GM19240 (cell line): ENCODE results near the gene TDRD7.

Experiments
- DNase-seq: peaks from one replicate; pipeline ENCODE4 v3.0.0; 2011; ENCODE audit warnings: low spot score; ENCODE audit not compliant: insufficient read length

TDRD7 gene

DNA sequence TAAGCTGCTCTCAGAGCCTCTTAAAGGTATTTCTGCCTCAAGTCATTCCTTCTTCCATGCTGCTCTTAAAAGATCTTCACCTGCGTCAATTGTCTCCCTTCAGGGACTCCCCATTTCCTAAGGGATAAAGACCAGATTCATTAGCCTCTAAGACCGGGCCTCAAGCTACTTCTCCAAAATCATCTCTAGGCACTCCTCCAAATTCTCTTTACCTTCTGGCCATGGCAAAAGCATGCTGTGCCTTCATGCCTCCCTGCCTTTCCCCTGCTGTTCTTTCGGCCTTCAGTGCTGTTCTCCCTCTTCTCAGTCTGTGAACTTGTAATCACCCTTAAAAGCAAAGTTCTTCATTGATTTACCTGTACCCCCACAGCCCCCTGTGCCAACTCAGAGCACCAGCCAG is 93.9 kb downstream of the TDRD7 start:
- DNase-seq = no peak

DNA sequence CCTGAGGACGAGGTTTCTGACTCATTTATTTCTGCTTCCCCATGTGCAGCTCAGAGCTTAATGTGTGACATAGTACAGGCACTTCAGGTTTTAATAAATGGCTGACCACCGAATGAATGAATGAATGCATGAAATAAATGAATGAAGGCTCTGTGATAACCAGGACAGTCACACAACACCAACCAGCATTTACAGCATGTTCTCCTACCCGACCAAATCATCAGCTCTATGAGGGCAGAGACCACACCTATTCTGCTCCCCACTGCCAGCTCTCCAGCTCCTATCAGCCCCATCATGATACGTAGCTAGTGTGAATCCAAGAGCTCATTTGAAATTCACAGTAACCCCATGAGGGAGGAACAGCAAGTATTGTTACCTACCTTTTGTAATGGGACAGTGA is 94.4 kb downstream of the TDRD7 start:
- DNase-seq = no peak

DNA sequence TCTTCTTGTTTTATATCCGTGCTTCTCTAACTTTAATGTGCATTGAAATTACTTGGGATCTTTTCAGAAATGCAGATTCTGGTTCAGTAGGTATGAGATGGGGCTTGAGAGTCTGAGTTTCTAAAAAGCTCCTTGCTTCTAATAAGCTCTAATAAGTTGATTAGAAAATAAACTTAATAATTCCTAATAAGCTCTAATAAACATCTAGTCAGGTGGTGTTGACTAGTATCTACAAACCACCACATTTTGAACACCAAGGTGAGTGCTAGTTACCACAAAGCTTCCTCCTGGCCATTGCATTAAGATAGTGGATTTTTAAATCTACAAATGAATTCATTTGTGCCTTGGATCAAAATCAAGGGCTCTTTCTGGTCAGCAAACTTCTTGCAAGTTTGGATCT is 94.9 kb downstream of the TDRD7 start:
- DNase-seq = no peak

DNA sequence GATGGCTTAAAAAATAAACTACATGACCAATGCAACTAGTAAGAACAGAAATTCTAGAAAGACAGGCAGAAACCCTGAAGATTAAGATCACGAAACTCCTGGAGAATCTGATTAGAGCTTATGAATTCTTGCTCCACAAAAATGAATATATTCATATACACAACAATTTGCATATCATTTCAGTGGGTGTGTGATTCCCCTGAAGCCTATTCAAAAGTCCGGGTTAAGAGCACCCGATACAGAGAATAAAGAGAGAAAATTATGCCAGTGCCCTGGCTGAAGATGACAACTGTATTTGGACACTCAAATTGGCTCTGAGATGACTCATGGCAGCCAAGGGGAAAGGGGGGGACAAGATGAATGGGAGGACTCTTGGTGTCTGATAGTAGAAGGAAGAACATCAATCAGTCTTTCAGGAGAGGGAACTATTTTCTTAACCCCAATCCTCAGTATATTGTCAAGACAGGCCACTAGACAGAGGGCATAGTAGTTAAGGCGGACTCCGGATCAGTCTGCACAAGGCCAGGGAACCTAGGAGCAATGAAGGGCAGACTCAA is 95.6 kb downstream of the TDRD7 start:
- DNase-seq = no peak

DNA sequence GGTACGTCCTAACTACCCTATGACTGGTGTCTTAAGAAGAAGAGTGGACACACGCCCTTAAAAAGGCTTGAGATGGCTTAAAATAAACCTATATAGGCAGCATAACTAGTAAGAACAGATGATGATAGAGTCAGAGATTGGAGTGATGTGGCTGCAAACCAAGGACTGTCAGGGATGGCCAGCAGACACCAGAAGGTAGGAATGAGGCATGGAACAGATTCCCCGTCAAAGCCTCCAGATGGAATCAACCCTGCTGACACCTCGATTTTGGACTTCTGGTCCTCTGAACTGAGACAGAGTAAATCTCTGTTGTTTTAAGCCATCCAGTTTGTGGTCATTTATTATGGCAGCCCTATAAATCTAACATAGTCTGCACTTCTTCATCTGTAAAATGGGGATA is 97.0 kb downstream of the TDRD7 start:
- DNase-seq = no peak

DNA sequence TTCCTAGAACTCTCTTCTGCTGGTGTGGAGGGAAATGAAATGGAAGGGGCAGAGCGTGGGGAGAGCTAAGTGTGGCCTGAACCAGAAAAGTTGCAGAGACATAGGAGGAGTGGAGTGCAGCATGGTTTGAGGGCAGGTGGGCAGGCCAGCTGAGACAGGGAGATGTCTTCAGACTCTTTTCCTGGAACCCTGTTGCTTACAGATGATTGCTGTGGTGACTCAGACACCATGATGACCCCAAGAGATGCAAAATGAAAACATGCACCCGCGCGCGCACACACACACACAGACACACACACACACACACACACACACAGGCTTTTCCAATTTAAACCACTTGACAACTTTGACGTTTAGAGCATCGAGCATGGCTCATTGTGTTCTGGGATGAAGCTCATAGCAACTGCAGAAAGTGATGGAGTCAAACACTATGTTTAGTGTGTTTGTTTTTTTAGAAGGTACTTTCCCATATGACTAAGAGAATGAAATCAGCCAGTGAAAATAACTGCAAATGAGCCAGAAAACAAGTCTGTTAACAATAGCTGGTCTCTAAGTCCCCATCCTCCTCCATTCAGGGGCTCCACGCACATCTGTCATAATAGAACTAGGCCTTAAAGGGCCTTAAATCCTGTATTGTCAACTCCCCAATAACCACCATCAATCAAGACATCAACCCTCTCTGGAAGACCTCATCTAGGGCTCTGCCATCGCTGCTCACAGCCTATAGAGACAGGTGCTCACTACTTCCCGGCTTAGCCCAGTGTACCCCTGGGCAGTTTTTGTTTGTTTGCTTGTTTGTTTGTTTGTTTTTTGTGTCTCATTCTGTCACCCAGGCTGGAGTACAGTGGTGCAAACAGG is 99.1 kb downstream of the TDRD7 start:
- no peak for DNase-seq

DNA sequence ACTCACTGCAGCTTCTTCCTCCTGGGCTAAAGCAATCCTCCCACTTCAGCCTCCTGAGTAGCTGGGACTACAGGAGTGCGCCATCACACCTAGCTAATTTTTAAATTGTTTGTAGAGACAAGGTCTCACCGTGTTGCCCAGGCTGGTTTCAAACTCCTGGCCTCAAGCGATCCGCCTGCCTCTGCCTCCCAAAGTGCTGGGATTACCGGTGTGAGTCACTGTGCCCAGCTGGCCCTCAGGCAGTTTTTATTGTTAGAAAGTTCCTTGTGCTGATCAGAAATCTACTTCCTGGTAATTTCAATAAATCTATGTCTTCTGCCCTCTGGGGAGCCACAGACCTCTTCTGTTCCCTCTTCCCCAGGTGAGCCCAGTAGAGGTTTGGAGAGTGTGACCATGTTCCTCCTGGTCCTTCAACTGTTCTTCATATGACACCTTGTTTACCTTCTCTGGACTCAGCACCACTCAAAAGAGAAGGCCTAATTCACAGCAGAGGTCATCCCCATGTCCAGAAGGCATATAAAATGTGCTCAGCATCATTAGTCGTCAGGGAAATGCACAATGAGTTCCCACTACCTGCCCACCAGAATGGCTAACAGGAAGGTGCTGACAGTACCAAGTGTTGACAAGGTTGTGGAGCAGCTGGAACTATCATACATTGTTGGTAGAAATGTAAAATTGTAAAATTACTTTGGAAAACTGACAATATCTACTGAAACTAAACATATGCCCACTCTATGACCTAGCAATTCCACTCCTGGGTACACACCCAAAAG is 99.9 kb downstream of the TDRD7 start:
- no peak for DNase-seq

DNA sequence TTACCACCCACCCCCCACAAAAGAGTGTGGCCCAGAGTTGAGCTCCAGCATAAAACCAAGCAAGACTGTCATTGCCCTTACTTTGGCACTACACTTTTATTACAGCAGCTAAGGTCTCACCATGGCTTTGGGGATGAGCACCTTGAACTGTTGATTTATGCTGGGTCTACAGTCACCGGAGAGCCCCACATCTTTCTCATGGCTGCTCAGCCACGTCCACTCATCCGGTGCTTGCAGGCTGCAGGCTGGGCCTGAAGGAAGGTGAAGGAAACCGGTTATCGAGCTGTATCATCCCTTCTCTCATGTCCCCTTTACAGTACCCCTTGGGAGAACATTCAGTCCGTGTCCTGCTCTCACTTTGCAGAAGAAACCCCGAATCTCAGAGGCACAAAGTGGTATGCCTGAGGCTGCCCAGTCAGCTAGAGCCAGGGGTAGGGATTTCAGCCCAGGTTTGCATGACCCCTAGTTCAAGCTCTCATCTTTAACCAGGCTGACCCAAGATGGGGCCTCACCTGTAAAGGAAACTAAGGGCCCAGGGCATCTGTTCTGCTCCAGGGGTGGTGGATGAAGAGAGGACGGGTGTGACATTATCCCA is 101.2 kb downstream of the TDRD7 start:
- no peak for DNase-seq

DNA sequence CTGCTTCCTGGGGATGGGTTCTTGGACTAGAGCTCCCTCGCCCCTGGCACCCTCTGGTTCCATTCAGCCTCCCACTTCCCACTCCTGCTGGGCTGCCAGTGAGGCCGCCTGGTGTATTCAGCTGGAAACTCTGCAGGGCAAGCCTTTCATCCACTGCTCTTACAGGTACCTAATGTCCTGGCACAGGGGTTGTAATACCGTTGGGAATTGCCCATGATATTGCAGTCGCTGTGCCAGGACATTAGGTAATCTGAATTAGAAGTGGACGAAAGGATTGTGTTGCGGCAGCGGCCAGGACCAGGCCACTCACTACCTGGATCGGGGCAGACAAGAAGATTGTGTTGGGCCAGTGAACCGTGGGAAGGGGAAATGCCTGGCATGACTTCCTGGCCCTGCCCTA is 102.6 kb downstream of the TDRD7 start:
- DNase-seq = no peak

DNA sequence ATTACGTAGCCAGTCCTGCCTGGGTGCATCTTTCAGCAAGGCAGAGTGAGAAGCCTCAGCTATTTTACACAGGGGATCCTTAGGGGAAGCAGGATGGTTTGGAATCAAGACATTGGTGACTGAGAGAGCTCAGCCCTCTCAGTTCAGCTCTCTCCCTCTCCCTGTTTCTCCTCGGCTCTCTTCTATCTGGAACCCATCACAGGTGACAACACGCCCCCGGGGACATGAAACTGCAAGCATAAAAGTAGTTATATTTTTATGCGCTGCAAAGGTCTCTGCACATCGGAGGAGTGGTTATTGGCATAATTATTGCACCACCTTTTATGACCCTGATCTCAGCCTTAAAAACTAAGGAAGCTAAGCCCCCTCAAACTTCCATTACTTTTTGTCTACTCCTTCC is 103.8 kb downstream of the TDRD7 start:
- DNase-seq = no peak

DNA sequence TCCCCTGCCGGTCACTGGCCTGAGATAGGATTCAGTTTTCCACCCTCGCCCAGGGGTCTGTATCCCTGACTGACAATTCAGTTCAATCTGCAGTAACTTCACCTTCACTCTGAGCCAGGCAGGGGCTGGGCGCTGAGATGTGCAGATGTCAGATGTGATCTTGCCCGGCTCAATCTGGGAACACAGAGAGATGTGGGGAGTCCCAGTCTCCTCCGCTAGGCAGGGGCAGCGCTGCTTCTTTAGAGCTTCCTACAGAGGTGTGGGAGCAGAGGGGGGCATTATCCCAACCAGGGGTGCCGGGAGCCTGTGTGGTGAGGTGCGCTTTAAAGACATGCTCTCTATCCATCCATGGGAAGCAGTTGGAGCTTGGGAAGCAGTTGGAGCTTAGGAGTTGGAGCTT is 104.2 kb downstream of the TDRD7 start:
- no peak for DNase-seq

DNA sequence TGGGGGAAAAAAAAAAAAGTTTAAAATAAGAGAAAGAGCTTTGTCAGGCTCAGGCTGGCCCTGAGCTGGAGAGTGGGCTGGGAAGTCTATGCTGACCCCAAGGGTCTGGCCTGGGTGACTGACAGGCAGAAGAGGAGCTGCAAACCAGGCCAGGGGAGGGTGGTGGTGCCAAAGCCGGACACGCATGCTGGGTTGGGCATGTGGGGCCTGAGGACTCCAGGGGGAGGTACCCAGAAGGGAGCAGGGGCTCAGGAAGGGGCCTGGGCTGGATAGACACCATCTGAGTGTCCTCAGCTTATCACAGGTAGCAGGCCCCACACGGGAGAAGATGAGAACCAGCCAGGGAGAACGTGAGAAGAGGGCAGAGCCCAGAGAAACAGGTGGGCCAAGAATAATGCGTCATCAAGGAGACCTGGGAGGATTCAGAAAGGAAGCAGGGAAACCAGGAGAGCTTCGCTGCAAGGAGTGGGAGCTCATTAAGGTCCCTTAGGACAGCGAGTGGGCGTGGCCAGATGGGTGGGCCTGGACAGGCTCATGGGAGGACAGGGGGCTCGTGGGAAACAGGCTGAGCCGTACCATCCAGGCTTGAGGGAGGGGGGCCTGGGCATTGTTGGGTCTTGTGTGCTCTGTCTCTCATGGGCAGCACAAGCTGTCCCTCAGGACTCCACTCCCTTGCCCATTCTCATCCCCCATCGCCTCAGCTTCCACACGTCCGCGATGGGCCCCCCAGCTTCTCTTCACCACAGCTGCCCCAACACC is 105.6 kb downstream of the TDRD7 start:
- no peak for DNase-seq

DNA sequence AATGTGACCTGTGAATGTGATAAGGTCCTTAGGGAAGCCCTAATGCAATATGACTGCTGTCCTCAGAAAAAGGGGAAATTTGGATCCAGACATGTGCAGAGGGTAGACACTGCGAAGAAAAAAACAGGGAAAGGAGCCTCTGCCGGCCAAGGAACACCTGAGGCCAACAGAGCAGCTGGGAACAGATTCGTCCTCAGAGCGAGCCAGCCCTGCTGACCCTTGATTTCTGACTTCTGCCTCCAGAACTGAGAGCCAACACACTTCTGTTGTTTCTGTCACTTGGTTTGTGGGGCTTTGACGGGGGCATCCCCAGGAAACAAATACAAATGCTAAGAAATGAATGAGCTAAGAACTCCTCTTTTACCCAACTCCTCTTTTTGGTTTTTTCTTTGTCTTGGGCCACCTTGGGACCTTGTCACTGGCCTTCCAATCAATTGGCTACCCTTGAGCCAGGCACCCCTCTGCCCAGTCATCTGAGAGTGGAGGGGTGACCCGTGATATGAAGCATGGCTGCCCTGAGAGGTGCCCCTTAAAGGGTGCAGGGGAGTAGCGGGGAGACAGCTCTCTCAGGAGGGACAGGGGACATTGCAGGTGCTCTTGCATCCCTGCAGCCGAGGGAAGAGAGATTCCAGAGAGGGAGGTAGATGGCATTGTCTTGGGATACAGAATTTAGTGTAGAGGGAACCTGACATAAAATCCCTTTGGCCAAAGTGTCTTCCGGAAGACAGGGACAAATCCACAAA is 106.4 kb downstream of the TDRD7 start:
- DNase-seq = no peak

DNA sequence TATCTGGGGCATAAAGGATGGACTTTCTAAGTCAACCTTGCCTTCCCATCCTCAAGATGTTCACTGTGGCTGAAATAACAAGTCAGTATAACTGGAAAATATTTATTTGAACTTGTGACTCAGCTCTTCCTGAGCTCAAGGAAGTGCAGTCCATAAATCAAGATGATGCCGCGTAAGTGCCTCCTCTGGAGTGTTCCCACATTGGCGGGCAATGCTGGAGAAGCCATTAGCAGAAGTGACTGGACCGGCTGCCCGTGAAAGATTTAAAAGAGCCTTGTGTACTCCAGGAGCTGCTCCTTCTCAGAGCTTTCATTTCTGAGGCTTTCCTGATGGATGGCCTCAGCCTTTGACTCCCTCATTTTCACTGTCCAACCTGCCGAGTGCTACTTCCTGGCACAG is 107.0 kb downstream of the TDRD7 start:
- DNase-seq = no peak

DNA sequence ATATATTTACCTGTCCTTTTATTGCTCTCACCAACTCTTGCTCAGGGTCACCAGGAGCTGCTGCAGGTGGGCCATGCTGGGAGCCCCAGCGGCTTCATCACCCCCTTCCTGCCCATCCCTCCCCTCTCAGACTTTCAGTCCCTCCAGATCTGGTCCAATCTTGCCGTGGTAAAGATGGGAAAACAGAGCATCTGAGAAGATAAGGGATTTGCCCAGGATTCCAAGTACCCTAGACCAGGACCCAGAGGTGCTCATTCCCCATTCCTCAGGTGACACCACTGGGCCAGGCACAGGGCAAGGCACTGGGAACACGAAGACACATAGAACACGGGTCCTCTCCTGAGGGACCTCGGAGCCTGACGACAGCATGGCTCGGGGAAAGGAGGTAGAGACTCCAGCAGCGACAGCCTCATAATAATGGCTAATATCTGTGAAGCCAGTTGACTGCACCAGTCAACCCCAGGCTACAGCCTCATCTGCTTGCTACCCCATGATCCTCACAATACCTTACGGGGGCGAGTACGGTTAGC is 107.6 kb downstream of the TDRD7 start:
- no peak for DNase-seq

DNA sequence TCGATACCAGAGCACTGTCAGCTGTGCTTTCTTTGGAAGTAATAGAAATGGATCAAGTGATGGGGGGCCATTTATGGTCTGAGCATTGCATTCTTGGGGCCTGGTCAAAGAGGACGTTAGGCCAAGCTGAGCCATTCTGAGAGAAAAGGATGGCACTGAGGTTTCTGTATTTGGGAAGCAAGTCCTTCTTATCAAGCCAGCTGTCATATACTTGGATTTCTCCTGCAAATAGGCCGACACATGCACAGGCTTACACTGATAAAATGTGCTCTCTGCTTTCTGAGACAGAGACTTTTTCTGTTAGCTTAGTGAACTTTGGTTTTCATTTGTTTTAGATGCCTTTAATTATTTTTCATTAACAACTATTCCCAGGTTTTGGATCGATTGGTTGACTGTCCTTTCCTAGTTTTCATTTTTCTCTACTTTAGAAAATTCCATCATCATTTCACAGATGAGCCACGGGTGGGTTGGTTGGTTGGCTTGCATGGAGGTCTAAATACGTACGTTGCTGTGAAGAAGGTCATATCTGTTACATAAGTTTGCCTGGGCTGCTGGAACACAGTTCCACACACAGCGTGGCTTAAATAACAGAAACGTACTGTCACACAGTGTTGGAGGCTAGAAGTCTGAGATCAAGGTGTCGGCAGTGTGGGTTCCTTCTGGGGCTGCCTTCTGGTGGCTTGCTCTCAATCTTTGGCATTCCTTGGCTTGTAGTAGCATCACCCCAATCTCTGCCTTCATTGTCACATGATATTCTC is 109.9 kb downstream of the TDRD7 start:
- DNase-seq = no peak

DNA sequence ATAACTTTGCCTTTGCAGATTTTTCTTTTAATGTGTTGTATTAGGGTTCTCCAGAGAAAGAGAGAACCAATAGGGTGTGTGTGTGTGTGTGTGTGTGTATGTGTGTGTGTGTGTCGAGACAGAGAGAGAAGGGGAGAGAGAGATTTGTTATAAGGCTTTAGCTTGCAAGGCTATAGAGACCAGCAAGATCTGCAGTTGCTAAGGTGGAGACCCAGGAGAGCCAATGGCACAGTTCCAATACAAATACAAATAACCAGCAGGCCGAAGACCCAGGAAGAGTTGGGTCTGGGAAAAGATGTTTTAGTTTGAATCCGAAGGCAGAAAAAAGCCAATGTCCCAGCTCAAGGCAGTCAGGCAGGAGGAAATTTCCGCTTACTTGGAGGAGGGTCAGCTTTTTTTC is 112.5 kb downstream of the TDRD7 start:
- DNase-seq = no peak

DNA sequence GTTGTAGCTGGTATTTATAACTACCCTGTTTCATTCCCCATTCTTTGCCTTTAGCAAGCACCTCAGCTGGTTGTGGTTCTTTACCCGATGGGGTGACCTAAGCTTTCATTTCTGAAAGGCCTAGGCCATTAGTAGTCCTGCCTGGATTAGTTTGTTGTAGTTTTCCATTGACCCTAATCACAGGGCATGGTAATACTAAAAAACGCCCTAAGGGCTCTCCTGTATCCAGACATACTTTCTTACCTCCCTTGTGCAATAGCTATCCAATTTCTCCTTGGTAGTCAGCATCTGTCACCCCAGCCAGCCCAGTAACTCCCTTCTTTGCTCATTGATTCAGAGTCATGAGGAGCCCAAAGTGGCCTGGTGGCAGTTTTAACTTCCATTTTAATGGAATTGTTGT is 113.6 kb downstream of the TDRD7 start:
- DNase-seq = no peak

DNA sequence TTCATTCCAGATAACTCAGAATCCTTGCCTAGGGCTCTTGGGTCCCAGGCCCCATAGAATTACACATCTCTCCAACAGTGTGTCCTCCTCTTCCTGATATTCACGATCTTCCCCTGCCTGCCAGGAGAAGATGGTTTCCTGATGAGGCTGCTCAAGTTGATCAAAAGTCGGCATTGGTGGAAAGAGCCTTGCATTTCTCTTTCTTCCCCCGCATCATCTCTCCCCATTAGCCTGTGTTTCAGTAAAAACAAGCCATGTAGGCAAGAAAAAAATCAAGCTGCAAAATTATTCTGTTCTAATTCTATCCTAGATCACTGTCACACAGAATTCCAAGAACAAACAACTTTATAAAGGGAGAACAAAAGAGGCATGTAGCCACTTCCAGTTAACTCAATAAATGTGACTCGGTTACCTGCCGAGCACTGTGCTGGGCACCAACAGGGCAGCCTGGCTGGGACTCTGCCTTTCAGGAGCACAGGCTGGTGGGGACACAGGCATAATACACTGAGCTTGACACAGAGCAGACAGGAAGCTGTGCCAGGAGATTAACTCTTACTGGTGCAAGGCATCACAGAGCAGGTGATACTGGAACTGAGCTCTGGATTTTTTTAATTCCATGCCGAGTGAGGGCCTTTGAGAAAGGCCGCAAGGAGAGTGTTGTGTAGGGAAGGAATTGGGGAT is 115.1 kb downstream of the TDRD7 start:
- DNase-seq = no peak
